ENCODE measurements around the gene KDM1A.

KDM1A gene

GRCh38 chr1:23066075-23066474 is 46.8 kb downstream of the KDM1A start:
- in situ Hi-C loops (cut with MboI; ENCODE audit: low sequenced_read_pairs): no loop called here

DNA sequence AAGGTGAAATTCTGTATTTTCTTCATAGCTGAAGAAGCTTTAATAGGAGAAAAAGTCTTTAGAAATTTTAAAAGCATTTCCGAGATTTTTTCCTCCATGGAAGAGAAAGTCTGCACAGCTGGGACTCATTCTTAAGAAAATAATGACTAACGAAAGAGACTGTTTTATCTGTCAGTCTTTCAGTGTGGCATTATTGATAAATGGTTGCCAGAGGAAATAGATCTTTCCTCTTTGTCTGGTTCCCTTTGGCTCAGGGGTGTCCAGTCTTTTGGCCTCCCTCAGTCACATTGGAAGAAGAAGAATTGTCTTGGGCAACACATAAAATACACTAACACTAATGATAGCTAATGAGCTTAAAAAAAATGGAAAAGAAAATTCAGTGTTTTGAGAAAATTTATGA is 49.9 kb downstream of the KDM1A start:
- in situ Hi-C loops (cut with MboI; ENCODE audit: low sequenced_read_pairs): no loop called here

GRCh38 chr1:23069675-23070074 is 50.4 kb downstream of the KDM1A start:
- in situ Hi-C loops (cut with MboI; ENCODE audit: low sequenced_read_pairs): no loop called here

DNA sequence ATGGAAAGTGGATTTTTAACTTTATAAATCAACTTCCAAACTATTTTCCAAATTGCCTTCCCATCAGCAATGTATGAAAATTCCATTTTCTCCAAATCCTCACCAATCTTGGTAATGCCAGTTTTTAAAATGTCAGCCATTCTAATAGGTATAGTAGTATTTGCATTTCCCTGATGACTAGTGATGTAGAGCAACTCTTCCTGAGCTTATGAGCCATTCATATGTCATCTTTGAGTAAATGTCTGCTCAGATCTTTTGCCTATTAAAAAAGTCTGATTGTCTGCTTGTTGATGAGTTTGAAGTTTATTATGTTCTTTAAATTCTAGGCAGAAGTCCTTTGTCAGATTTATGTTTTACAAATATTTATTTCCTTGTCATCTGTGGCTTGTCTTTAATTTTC is 54.7 kb downstream of the KDM1A start:
- in situ Hi-C loops (cut with MboI; ENCODE audit: low sequenced_read_pairs): no loop called here

- in situ Hi-C loops (cut with MboI; ENCODE audit: low sequenced_read_pairs): no loop called here
These were observed 59.8 kb downstream of the KDM1A start for GRCh38 chr1:23079025-23079424.

GRCh38 chr1:23080885-23081284 is 61.6 kb downstream of the KDM1A start:
- in situ Hi-C loops (cut with MboI; ENCODE audit: low sequenced_read_pairs): no loop called here

DNA sequence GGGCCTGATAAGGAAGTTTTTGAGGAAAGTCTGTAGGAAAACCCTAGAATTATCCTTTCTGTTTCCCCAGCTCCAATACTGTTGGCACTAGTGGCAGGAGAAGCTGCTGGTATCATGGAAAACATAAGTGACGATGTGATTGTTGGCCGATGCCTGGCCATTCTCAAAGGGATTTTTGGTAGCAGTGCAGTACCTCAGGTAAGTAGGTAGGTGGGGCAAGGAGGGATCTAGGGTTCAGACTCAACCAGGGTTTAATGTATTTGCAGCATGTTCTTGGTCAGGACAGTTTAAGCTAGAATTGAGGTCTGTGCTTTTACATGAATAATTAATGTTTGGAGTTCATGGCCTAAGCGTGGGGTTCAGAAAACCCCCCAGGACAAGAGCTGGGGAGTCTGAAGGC is 62.1 kb downstream of the KDM1A start:
- in situ Hi-C loops (cut with MboI; ENCODE audit: low sequenced_read_pairs): no loop called here

DNA sequence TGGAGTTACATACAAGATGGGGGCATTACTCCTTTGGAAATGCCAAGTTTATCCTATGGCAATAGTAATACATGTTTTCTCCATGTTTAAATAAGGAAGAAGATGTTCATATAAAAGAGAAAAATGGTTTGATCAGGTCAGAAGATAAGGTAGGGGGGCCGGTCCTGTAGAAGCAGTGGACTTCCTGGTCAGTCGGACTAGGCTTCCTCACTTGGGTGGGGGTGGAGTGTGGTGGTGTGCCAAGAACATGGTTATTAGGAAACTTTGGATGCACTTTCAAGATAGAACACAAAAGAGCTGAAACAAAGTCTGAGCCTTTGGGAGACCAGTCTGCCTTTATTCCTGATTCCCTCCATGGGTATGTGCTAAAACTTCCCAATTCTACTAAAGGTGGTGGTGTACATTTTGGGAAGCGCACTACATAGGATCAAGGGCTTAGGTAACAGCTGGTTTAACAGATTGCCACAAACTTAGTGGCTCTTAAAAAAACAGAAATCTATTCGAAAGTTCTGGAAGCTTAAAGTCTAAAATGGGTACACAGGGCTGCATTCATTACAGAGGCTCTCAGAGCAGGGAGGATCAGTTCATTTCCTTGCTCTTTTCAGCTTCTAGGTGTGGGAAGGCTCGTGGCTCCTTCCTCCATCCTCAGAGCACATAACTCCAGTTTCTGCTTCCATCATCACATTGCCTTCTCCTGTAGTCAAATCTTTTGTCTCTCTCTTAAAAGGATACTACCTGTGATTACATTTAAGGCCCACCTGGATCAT is 64.6 kb downstream of the KDM1A start:
- in situ Hi-C loops (cut with MboI; ENCODE audit: low sequenced_read_pairs): no loop called here

GRCh38 chr1:23084880-23085279 is 65.6 kb downstream of the KDM1A start:
- in situ Hi-C loops (cut with MboI; ENCODE audit: low sequenced_read_pairs): no loop called here

- in situ Hi-C loops (cut with MboI; ENCODE audit: low sequenced_read_pairs): no loop called here
These were observed 66.4 kb downstream of the KDM1A start for GRCh38 chr1:23085696-23086095.

- in situ Hi-C loops (cut with MboI; ENCODE audit: low sequenced_read_pairs): no loop called here
These were observed 68.8 kb downstream of the KDM1A start for GRCh38 chr1:23088027-23088426.

DNA sequence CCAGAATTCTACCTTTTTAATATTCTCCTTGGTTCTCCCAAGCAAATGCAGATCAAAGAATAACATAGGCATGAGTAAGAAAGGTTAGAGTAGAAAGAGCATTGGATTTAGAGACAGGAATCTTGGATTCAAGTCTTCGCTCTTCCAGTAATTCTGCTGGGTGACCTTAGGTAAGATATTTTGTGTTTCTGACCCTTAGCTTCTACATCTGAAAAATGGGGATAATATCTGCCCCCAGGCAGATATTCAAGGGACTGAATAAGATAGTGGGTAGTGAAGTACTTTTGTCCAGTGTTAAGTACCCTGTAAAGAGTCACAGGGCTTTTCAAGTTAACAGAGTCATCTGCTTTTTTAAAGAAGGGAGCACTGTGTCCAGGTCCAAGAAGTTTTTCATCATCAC is 70.8 kb downstream of the KDM1A start:
- in situ Hi-C loops (cut with MboI; ENCODE audit: low sequenced_read_pairs): no loop called here

DNA sequence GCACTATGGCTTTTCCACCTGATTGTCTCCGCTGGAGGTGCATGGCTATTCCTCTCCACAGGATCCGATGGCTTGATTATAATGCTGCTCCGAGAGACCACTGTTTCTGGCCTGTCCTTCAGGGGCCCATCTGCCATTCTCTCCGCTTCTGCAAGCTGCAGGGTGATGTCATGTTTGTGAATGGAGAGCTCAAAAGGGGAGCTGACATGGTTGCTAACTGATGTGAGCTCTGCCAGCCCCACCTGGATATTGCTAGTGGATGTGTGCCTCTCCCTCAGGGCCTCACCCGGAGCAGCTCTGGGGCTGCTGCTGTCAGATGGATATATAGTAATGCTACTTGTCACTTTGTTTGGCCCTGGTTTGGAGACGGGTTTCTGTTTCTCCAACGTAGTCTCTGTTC is 72.3 kb downstream of the KDM1A start:
- in situ Hi-C loops (cut with MboI; ENCODE audit: low sequenced_read_pairs): no loop called here

DNA sequence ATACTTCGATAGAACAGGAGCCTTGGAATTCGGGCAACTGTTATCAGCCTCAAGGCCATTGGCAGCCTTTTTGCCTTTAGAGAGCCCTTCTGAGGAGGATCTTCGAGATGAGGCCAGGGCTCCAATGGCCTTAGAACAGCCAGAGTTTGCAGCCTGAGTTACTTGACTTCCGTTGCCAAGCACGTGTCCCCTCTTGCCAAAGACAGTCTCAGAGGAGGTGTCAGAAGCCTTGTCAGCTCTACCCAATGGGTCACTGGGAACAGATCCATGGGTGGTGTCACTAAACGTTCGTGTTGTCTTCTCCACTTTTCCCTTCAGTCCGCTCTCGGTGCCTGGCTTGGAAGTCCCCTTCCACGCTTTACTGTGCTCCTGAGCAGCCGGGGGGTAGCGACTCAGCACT is 73.2 kb downstream of the KDM1A start:
- in situ Hi-C loops (cut with MboI; ENCODE audit: low sequenced_read_pairs): no loop called here

- in situ Hi-C loops (cut with MboI; ENCODE audit: low sequenced_read_pairs): no loop called here
These were observed 78.0 kb downstream of the KDM1A start for GRCh38 chr1:23097316-23097715.

- in situ Hi-C loops (cut with MboI; ENCODE audit: low sequenced_read_pairs): no loop called here
These were observed 79.3 kb downstream of the KDM1A start for GRCh38 chr1:23098463-23099170.

- in situ Hi-C loops (cut with MboI; ENCODE audit: low sequenced_read_pairs): no loop called here
These were observed 79.9 kb downstream of the KDM1A start for GRCh38 chr1:23099171-23099536.

DNA sequence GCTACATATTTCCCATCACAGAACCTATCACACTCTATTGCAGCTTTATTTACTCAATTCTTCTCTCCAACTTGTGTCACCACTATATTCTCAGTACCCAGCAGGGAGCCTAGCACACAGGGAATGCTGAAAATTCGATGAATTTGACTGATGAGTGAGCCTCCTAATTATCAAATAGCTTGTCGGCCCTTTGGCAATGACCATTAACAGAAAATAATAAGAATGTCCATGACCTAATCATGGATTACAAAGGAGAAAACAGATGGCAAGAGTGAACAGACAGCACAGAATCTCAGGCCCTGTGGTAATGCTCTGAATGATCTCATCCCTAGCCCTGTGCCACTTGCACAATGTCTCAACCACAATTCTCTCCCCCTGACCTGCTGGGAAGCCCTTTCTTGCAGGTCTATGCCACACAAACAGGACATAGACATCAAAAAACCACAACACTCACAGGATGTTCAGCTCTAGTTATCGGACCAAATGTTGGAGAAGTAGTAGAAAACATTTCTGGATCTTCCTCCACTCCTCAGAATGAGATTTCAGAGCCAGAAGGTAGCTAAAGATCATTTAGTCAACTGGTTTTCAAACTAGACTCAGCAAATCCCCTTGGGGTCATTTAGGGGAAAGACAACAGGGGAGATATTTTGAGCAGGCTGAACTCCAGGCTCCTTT is 80.9 kb downstream of the KDM1A start:
- in situ Hi-C loops (cut with MboI; ENCODE audit: low sequenced_read_pairs): no loop called here

- in situ Hi-C loops (cut with MboI; ENCODE audit: low sequenced_read_pairs): no loop called here
These were observed 82.0 kb downstream of the KDM1A start for GRCh38 chr1:23101101-23101827.

GRCh38 chr1:23101887-23102286 is 82.6 kb downstream of the KDM1A start:
- in situ Hi-C loops (cut with MboI; ENCODE audit: low sequenced_read_pairs): no loop called here

DNA sequence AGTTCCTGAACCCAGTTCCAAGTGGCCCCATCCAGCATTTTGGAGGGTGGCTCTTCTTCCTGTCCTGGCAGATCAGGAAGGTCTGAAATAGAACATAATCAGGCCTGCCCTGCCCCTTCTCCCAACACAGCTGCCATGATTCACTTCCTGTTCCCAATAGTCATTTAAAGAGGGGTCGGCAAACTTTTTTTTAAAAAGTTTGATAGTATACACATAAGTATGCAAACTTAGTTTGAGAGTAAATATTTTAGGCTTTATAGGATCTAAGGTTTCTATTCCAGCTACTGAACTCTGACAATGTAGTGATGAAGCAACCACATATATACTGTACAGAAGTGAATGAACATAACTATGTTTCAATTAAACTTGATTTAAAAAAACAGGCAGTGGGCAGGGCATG is 83.0 kb downstream of the KDM1A start:
- in situ Hi-C loops (cut with MboI; ENCODE audit: low sequenced_read_pairs): no loop called here
